HFF-Myc (cell line): ENCODE data around the gene SLC2A1.

Experiments
- DNase-seq: peaks from one replicate; pipeline ENCODE4 v3.0.0-alpha.2; 2011; ENCODE audit warnings: low read depth; ENCODE audit errors: extremely low read depth
- H3K4me3 ChIP-seq: replicated peaks from 2 replicates; pipeline ENCODE4 v1.5.1; 2011; ENCODE audit warnings: low read depth, mild to moderate bottlenecking, control low read depth, low read length
- TF ChIP-seq, protein P1 (sequence below): IDR thresholded peaks from 2 replicates; pipeline ENCODE4 v1.5.1; 2012; ENCODE audit warnings: mild to moderate bottlenecking, low read depth, low read length, control low read depth; ENCODE audit errors: missing control alignments

SLC2A1 gene

DNA sequence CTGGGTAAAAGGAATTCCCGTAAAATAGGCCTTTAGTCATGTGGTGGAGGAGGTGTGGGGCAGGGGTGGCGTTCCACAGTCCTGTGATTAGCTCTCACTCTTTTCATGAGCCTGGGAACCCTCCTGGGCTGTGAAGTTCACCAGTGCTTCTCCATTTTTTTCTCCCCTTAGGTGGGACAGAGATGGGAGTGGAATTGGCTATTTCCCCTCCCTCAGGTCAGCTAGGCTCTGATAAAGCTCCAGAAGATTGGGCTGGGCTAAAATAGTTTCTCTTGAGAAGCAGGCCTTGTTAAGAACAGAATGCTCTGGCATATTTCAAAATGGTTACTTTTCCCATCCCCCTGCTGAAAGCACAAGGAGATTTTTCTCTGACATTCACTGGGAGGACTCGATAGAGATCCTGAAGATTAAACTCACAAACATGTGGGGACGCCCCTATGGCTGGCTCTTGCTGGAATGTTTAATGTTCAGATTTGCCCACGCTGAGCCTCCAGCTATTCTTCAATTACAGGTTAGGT lies 33.4 kb upstream of the SLC2A1 start:
- TF ChIP-seq, protein P1, sequence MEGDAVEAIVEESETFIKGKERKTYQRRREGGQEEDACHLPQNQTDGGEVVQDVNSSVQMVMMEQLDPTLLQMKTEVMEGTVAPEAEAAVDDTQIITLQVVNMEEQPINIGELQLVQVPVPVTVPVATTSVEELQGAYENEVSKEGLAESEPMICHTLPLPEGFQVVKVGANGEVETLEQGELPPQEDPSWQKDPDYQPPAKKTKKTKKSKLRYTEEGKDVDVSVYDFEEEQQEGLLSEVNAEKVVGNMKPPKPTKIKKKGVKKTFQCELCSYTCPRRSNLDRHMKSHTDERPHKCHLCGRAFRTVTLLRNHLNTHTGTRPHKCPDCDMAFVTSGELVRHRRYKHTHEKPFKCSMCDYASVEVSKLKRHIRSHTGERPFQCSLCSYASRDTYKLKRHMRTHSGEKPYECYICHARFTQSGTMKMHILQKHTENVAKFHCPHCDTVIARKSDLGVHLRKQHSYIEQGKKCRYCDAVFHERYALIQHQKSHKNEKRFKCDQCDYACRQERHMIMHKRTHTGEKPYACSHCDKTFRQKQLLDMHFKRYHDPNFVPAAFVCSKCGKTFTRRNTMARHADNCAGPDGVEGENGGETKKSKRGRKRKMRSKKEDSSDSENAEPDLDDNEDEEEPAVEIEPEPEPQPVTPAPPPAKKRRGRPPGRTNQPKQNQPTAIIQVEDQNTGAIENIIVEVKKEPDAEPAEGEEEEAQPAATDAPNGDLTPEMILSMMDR, result no peak
- no peak overlapping the region for H3K4me3 ChIP-seq
- DNase-seq, result no peak

DNA sequence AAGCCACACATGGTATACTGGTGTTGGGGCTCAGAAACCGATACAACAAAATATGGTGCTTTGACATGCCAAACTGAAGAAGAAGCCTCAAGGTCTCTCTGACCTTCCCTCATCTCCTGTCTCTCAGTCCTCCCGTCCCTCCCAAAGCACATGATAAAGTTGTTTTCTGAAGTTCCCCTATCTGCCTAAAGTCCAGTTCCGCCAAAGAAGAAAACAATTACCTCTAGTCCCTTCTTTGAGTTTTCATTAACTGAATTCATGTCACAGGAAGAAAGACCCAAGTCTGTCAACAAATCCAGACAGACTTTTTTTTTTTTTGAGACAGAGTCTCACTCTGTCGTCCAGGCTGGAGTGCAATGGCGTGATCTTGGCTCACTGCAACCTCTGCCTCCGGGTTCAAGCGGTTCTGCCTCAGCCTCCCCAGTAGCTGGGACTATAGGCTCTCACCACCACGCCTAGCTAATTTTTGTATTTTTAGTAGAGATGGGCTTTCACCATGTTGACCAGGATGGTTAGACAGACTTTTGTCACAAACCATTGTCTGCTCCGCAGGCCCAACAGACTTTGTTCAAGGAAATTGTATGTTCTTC lies 32.2 kb upstream of the SLC2A1 start:
- DNase-seq, result no peak
- TF ChIP-seq, protein P1, result no peak
- H3K4me3 ChIP-seq, result no peak overlapping the region

DNA sequence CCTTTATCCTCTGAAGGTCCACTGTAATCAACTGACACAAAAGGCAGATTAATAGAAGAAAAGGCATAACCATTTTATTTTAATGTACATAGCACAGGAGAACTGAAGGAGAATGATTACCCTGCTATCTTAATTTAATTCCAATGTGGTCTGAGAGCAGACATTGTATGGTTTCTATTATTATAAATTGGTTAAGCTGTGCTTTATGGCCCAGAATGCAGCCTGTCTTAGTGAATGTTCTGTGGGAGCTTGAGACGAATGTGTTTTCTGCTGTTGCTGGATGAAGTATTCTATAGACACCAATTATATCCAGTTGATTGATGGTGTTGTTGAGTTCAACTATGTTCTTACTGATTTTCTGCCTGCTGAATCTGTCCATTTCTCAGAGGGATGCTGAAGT lies 25.0 kb upstream of the SLC2A1 start:
- DNase-seq, result no peak
- TF ChIP-seq, protein P1, result no peak
- H3K4me3 ChIP-seq, result no peak overlapping the region

DNA sequence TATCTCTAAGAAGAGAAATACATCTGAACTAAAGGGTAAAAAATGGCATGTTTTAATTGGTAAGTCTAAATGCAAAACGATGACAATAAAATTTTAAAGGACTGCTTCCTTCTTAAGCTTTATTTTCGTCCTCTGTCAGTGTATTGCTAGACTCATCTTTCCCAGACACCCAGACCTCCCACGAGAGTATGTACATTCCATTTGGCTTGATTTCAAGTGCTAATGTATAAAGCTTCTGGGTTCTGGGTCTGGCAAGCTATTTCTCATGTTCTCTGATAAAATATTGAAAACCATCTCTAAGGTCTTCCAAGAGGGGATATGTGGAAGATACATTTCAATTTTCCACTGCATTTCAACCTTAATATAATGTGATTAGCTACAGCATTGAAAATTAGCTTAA lies 24.6 kb upstream of the SLC2A1 start:
- TF ChIP-seq, protein P1, result no peak
- H3K4me3 ChIP-seq, result no peak overlapping the region
- no peak for DNase-seq

DNA sequence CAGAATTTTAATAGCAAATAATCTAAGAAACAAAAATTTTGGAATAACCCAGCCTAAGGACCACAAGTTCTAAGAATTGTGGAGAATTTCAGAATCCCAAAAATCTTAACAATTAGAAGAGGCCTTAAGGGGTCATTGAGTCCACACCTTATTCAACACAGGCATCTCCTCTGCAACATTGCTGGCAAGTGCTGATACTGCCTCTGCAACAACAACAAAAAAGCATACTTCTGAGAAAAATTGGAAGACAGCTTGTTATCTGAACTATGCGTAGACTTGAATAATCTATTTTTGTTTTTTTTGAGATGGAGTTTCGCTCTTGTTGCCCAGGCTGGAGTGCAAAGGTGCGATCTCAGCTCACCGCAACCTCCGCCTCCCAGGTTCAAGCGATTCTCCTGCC lies 24.0 kb upstream of the SLC2A1 start:
- no peak overlapping the region for H3K4me3 ChIP-seq
- TF ChIP-seq, protein P1, result no peak
- DNase-seq, result no peak

DNA sequence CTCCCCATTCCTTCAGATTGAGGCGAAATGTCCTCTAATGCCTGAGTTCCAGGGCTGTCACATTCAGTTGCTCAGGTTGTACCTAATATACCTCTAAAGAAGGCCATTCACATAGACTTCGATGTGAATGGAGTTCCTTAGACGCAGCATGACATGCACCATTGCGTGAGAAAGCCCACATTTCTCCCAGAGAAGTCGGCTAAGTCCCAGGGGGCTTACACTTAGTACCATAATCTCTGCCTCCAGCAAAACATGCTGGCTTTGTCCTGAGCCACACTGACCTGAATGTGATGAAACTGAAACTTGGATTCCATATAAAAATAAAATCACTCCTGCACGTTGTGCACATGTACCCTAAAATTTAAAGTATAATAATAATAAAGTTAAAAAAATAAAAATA lies 23.2 kb upstream of the SLC2A1 start:
- no peak overlapping the region for H3K4me3 ChIP-seq
- DNase-seq, result no peak
- TF ChIP-seq, protein P1, result no peak

DNA sequence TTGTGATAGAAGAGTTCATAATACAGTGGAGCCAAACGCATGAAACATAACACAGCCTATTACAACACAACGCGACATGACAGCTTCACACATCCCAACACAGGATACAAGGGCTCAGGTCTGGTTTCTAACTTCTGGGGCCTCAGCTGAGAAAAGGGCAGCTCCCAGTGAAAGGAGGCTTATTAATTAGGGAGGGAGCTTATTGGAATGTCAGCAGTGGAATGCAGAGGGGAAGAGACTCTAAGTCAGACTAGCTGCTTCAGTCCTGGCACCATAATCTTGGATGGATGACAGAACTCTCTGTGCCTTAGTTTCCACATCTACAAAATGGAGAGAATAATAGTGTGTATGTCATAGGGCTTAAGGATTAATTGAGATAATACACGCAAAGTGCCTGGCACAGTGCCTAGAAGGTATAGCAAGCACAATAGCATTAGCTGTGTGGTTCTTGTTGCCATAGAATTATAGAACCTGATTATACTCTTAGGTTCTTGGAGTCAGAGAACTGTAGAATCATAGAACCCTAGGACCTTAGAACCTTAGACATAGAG lies 22.7 kb upstream of the SLC2A1 start:
- no peak for DNase-seq
- TF ChIP-seq, protein P1, result no peak
- no peak overlapping the region for H3K4me3 ChIP-seq
